ENCODE results near the gene DDX52.

DNA sequence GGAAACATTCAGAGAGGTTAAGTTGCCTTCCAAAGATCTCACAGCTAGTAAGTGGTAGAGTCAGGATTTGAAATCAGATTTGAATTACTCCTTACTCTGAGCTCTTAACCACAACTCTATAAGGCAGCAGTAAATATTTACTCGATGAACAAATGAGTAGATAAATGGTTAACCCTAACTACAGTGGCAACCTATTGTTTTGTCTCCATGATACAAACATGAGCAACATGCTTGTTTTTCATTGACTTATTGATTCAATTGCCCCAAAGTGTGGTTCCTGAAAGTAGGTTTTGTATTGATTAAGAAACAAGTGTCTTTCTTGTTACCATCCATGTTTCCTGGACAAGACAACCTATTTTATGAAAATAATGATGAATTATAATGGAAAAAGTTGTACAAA is 34.8 kb upstream of the DDX52 start:
- TF ChIP-seq, protein P1, sequence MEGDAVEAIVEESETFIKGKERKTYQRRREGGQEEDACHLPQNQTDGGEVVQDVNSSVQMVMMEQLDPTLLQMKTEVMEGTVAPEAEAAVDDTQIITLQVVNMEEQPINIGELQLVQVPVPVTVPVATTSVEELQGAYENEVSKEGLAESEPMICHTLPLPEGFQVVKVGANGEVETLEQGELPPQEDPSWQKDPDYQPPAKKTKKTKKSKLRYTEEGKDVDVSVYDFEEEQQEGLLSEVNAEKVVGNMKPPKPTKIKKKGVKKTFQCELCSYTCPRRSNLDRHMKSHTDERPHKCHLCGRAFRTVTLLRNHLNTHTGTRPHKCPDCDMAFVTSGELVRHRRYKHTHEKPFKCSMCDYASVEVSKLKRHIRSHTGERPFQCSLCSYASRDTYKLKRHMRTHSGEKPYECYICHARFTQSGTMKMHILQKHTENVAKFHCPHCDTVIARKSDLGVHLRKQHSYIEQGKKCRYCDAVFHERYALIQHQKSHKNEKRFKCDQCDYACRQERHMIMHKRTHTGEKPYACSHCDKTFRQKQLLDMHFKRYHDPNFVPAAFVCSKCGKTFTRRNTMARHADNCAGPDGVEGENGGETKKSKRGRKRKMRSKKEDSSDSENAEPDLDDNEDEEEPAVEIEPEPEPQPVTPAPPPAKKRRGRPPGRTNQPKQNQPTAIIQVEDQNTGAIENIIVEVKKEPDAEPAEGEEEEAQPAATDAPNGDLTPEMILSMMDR (IDR thresholded peaks at IDR 0.05), result no peak
- TF ChIP-seq POLR2A (IDR thresholded peaks at IDR 0.05) (no peak), EP300 (IDR thresholded peaks at IDR 0.05) (no peak), POLR2AphosphoS5 (IDR thresholded peaks at IDR 0.05) (no peak)

Measured in sigmoid colon (tissue), 4 donors.